HepG2 (cell line): Measurements from ENCODE around the gene CELF5. TPM values are rescaled to one million over a fixed set of nuclear protein-coding genes. Genes with fewer than 3 reads are reported as not detected.
"Not testable (repeated sequence)": the region's sequence is repeated elsewhere in the genome, so short reads cannot be mapped to it uniquely, and the experiment has no call there.

Source experiments
- ATAC-seq: fragments of 200-7000 bp; cut with Tn5 transposase; 3 replicates; pipeline ENCODE4 v1.9.1; 2020; ENCODE audit warnings: mild to moderate bottlenecking, moderate library complexity
- BruUV-seq: library from RNA; stranded (reverse); fragments of 400-500 nt; replicated peaks from 2 replicates; lab custom pipeline; 2021; lab: Mats Ljungman, UMichigan
- CTCF ChIA-PET: fragments of 300-600 bp; formaldehyde crosslinking; extraction: SDS; loops from one replicate; lab custom pipeline; 2021; ENCODE audit warnings: low total read pairs, inconsistent platforms, low intra/inter-chr PET ratio; lab: Yijun Ruan, JAX
- POLR2A ChIA-PET: fragments of 350-600 bp; sonication (Branson Sonifier 250); formaldehyde crosslinking; loops from one replicate; lab custom pipeline; 2020; ENCODE audit warnings: antibody characterized with exemption, inconsistent platforms; lab: Yijun Ruan, JAX
- DNase-seq: peaks from one replicate; pipeline ENCODE4 v3.0.0-alpha.2; 2015; ENCODE audit warnings: low spot score
- FAIRE-seq: peaks from 3 replicates; lab custom pipeline; 2011; peaks lifted over from hg19 to GRCh38; lab: Jason Lieb, UNC
- H2AFZ ChIP-seq: one replicate; pipeline ENCODE4 v1.6.1; 2011; ENCODE audit warnings: low read length, inconsistent platforms
- H3K27ac ChIP-seq: fragments of 300-600 bp; 3 replicates; pipeline ENCODE4 v1.8.0; 2011; ENCODE audit warnings: mixed run types, mild to moderate bottlenecking, mixed read lengths, low read length, inconsistent platforms; ENCODE audit not compliant: insufficient read depth; ENCODE audit errors: extremely low read length
- H3K27me3 ChIP-seq, 2 experiments: fragments of 200-600 bp in 1 of 2; 2 replicates in 1 of 2; 3 replicates in 1 of 2; pipeline versions ENCODE4 v1.6.0 to v1.8.0; 2011; ENCODE audit warnings: low read length in 2 of 2, mild to moderate bottlenecking in 2 of 2, moderate library complexity in 2 of 2, inconsistent platforms in 1 of 2; ENCODE audit not compliant: insufficient read depth in 2 of 2, control insufficient read depth in 1 of 2
- H3K36me3 ChIP-seq, 2 experiments: fragments of 200-600 bp in 1 of 2; replicated peaks in 1 of 2; 2 replicates in 1 of 2; 3 replicates in 1 of 2; pipeline versions ENCODE4 v1.5.1 to v1.8.0; 2011; ENCODE audit warnings: low read length in 2 of 2, inconsistent platforms in 1 of 2; ENCODE audit not compliant: insufficient read depth in 2 of 2, control insufficient read depth in 1 of 2
- H3K4me1 ChIP-seq: 2 replicates; pipeline ENCODE4 v1.5.1; 2012; ENCODE audit warnings: low read length, inconsistent platforms; ENCODE audit not compliant: insufficient read depth
- H3K4me2 ChIP-seq: 2 replicates; pipeline ENCODE4 v1.6.0; 2011; ENCODE audit warnings: low read depth, low read length, inconsistent platforms
- H3K4me3 ChIP-seq, 3 experiments: fragments of 200-600 bp in 1 of 3; sonication (generic), shearing (Covaris generic) in 1 of 3; replicated peaks in 1 of 3; 2 replicates each; pipeline ENCODE4 v1.5.1; 2011 to 2016; ENCODE audit warnings: low read length in 3 of 3, inconsistent platforms in 2 of 3, low read depth in 2 of 3, mild to moderate bottlenecking in 2 of 3, control low read depth in 1 of 3, mixed read lengths in 1 of 3; ENCODE audit not compliant: insufficient read depth in 1 of 3
- H3K79me2 ChIP-seq: one replicate; pipeline ENCODE4 v1.6.1; 2011; ENCODE audit warnings: low read length, inconsistent platforms; ENCODE audit not compliant: insufficient read depth
- H3K9ac ChIP-seq: 2 replicates; pipeline ENCODE4 v1.6.0; 2011; ENCODE audit warnings: mild to moderate bottlenecking, low read depth, low read length, inconsistent platforms; ENCODE audit not compliant: insufficient read depth
- H3K9me3 ChIP-seq: 2 replicates; pipeline ENCODE4 v1.5.1; 2012; ENCODE audit warnings: mild to moderate bottlenecking, low read length
- H4K20me1 ChIP-seq: 2 replicates; pipeline ENCODE4 v1.6.0; 2011; ENCODE audit warnings: inconsistent platforms, mild to moderate bottlenecking, low read length, moderate library complexity; ENCODE audit not compliant: insufficient read depth
- ATF7 ChIP-seq, 2 experiments: fragments of 450-650 bp in 1 of 2; sonication (generic) in 1 of 2; formaldehyde crosslinking in 1 of 2; IDR thresholded peaks; 2 replicates each; pipeline versions ENCODE4 v1.4.0 to v1.6.1; 2016 to 2020; ENCODE audit warnings: antibody characterized with exemption in 1 of 2, mild to moderate bottlenecking in 1 of 2, missing genetic modification reagents in 1 of 2
- ZNF557 ChIP-seq: sonication (generic); formaldehyde crosslinking; IDR thresholded peaks from 2 replicates; pipeline ENCODE4 v1.4.0; 2020; ENCODE audit warnings: missing genetic modification reagents
- WGBS: methylation state at CpG from one replicate; pipeline ENCODE4 v1.1.6; 2017; ENCODE audit warnings: low lambda C conversion rate; 5-methylcytosine and 5-hydroxymethylcytosine counted together
- in situ Hi-C: cut with HindIII; loops from 2 replicates; pipeline ENCODE4 v1.10.0; 2017; ENCODE audit warnings: low pct_unique_long_range_greater_than_20kb; ENCODE audit not compliant: extremely low pct_ligation_motif_present
- intact Hi-C: fragments of 100-400 bp; cut with micrococcal nuclease; formaldehyde crosslinking; loops from one replicate; pipeline ENCODE4 v1.10.0; 2022; ENCODE audit not compliant: unreplicated experiment
- polyA plus RNA-seq, 8 experiments: library from polyadenylated mRNA; depleted of rRNA in 3 of 8; stranded (reverse) in 7 of 8; unstranded in 1 of 8; fragments of >200 nt; fragmentation: Illumina TruSeq in 4 of 8; extraction: Trizol in 4 of 8; gene quantifications; 2 replicates each; pipeline versions ENCODE4 v1.2.1 to v1.2.3, GENCODE V29; 2011 to 2016; ENCODE audit warnings: low read depth in 4 of 8, missing spikeins in 1 of 8, mixed read lengths in 1 of 8; ENCODE audit not compliant: insufficient read depth in 1 of 8
- total RNA-seq, 5 experiments: library from RNA; depleted of rRNA; stranded (reverse); fragments of >200 nt; fragmentation: Illumina TruSeq; extraction: Trizol; gene quantifications; 2 replicates each; pipeline ENCODE4 v1.2.3, GENCODE V29; 2016; ENCODE audit warnings: low read depth in 1 of 5

Gene CELF5
- total and polyA plus RNA-seq, 2 of the 13 experiments (the other 11 are each of a cell fraction or from before 2014, with no cell fraction given): 0.31 to 0.84 TPM

DNA sequence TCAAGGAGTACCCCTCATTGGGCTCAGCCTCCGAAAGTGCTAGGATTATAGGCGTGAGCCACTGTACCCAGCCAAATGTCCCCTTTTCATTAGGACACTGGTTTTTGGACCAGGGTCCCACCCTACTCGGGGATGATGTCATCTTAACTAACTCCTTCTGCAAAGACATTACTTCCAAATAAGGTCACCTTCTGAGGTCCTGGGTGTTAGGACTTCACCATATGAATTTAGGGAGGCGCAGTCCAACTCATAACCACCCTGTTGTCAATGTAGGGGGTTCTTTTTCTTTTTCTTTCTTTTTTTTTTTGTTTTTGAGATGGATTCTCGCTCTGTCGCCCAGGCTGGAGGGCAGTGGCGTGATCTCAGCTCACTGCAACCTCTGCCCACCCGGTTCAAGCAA lies 109.2 kb downstream of the CELF5 start (continued):
- TF ChIP-seq ZNF557 (CRISPR knock-in tag) (no peak), ATF7 (IDR thresholded peaks at IDR 0.05) (peak; percentile 88), ATF7 (CRISPR knock-in tag; IDR thresholded peaks at IDR 0.05) (no peak)

GRCh38 chr19:3334749-3335430 lies 110.4 kb downstream of the CELF5 start:
- H3K79me2 ChIP-seq, FAIRE-seq, H4K20me1 ChIP-seq, H3K9me3 ChIP-seq, H3K36me3 ChIP-seq, BruUV-seq, H2AFZ ChIP-seq, POLR2A ChIA-PET, intact Hi-C loops, H3K27ac ChIP-seq, DNase-seq, H3K27me3 ChIP-seq: not testable (repeated sequence)
- peak; percentile 20 for ATAC-seq
- Histone ChIP-seq H3K4me3 (peak overlapping the region in 1 of 3 experiments; percentile 30; a peak in 1 of 6 replicates), H3K9ac (peak overlapping the region; percentile 46; the same call in 1 of the 2 replicates), H3K4me2 (peak overlapping the region; percentile 57; the same call in 1 of the 2 replicates), H3K4me1 (peaks cover 38% of the 10 kb centered on the region)
- WGBS: 16% methylated on average over 7 of the region's 8 CpGs
- in situ Hi-C loops: loop anchor here (5.0 kb wide), 1 partner anchor 97 kb away; no protein-coding TSS in a partner anchor
- CTCF ChIA-PET: interaction anchor here (1.2 kb wide), 1 partner anchor 8 kb away, joined by 3 read pairs; no protein-coding TSS in a partner anchor
